Erythroblast (primary cell): ENCODE results near the gene PLEKHG5.

Experiments
- GATA1 ChIP-seq: IDR thresholded peaks from 2 replicates; pipeline ENCODE4 v1.6.1; 2011; ENCODE audit warnings: low read depth, mild to moderate bottlenecking, control low read depth, low read length, moderate library complexity
- POLR2A ChIP-seq: IDR thresholded peaks from 2 replicates; pipeline ENCODE4 v1.6.1; 2011; ENCODE audit warnings: mild to moderate bottlenecking, low read length

DNA sequence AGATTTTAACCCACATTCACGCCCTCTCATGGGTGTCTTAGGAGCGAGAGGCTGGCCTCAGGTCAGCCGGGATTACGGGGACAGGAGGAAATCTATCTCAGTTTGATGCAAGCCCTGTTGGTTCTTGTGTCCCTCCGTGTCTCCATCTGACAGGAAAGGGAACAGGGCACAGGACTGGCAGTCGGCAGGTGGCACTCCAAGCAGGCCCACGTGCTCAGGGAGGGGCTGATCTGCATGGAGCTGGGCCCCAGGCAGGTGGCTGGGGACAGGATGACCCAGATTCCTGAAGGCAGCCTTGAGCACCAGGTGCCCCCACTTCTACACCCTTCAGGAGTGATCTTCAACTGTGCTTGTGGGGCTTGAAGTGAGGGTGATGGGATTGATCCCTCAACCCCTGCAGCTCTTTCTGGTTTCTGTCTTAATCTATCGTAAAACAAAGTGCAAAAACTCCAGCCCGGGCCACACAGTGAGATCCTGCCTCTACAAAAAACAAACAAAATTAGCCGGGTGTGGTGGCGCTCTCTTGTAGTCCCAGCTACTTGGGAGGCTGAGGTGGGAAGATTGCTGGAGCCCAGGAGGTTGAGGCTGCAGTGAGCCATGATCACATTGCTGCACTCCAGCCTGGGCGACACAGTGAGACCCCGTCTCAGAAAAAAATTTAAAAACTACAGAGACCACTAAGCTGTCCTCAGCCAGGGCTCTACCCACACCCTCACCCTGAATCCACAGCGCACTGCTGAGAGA, 8.3 kb downstream of the PLEKHG5 start:
- no peak for TF ChIP-seq POLR2A
- no peak for TF ChIP-seq GATA1
